HepG2 (cell line): ENCODE results near the gene DOK7. TPM values are rescaled to one million over a fixed set of nuclear protein-coding genes. Genes with fewer than 3 reads are reported as not detected.

Experiments
- DDIT3 ChIP-seq: sonication (generic); formaldehyde crosslinking; IDR thresholded peaks from 2 replicates; pipeline ENCODE4 v1.4.0; 2020; ENCODE audit warnings: mild to moderate bottlenecking, missing genetic modification reagents
- FOXO1 ChIP-seq: sonication (generic); formaldehyde crosslinking; IDR thresholded peaks from 2 replicates; pipeline ENCODE4 v1.4.0; 2020; ENCODE audit warnings: missing genetic modification reagents
- GMEB2 ChIP-seq: IDR thresholded peaks from 2 replicates; pipeline ENCODE4 v1.6.1; 2016; ENCODE audit warnings: missing biosample characterization, missing genetic modification reagents, low read depth
- GZF1 ChIP-seq: sonication (generic); formaldehyde crosslinking; IDR thresholded peaks from 2 replicates; pipeline ENCODE4 v1.5.1; 2020; ENCODE audit warnings: mild to moderate bottlenecking, missing genetic modification reagents
- LBX2 ChIP-seq: sonication (generic); formaldehyde crosslinking; IDR thresholded peaks from 2 replicates; pipeline ENCODE4 v1.5.0; 2020; ENCODE audit warnings: missing genetic modification reagents, mild to moderate bottlenecking, borderline replicate concordance
- MEIS1 ChIP-seq: sonication (generic); formaldehyde crosslinking; IDR thresholded peaks from 2 replicates; pipeline ENCODE4 v1.9.0; 2021; ENCODE audit warnings: mild to moderate bottlenecking, missing genetic modification reagents, moderate library complexity, borderline replicate concordance
- MIER2 ChIP-seq: IDR thresholded peaks from 2 replicates; pipeline ENCODE4 v1.6.1; 2016; ENCODE audit warnings: missing biosample characterization, missing genetic modification reagents
- NCOA5 ChIP-seq: sonication (generic); formaldehyde crosslinking; IDR thresholded peaks from 2 replicates; pipeline ENCODE4 v1.4.0; 2020; ENCODE audit warnings: missing genetic modification reagents
- PBX2 ChIP-seq: IDR thresholded peaks from 2 replicates; pipeline ENCODE4 v1.6.1; 2016; ENCODE audit warnings: control low read depth
- PRDM4 ChIP-seq: sonication (generic); formaldehyde crosslinking; IDR thresholded peaks from 2 replicates; pipeline ENCODE4 v1.9.0; 2021; ENCODE audit warnings: missing genetic modification reagents, borderline replicate concordance
- RBM22 ChIP-seq: fragments of 200-400 bp; formaldehyde crosslinking; optimal IDR thresholded peaks from 2 replicates; pipeline ENCODE3; 2017; ENCODE audit warnings: mild to moderate bottlenecking, low read length, moderate library complexity
- TARDBP ChIP-seq: sonication (generic); formaldehyde crosslinking; IDR thresholded peaks from 2 replicates; pipeline ENCODE4 v1.8.0; 2022; ENCODE audit warnings: mild to moderate bottlenecking, missing genetic modification reagents
- TIGD3 ChIP-seq: sonication (generic); formaldehyde crosslinking; IDR thresholded peaks from 2 replicates; pipeline ENCODE4 v1.5.1; 2020; ENCODE audit warnings: mild to moderate bottlenecking, missing genetic modification reagents, borderline replicate concordance
- TRIM24 ChIP-seq: sonication (generic); formaldehyde crosslinking; IDR thresholded peaks from 2 replicates; pipeline ENCODE4 v1.8.0; 2022; ENCODE audit warnings: mild to moderate bottlenecking, missing genetic modification reagents
- ZNF296 ChIP-seq: sonication (generic); formaldehyde crosslinking; conservative IDR thresholded peaks from 2 replicates; pipeline ENCODE4 v1.5.0; 2020; ENCODE audit warnings: mild to moderate bottlenecking, missing genetic modification reagents
- ZNF687 ChIP-seq: sonication (generic); formaldehyde crosslinking; IDR thresholded peaks from 2 replicates; pipeline ENCODE4 v1.5.1; 2020; ENCODE audit warnings: mild to moderate bottlenecking, missing genetic modification reagents, moderate library complexity
- polyA plus RNA-seq, 8 experiments: library from polyadenylated mRNA; depleted of rRNA in 3 of 8; stranded (reverse) in 7 of 8; unstranded in 1 of 8; fragments of >200 nt; fragmentation: Illumina TruSeq in 4 of 8; extraction: Trizol in 4 of 8; gene quantifications; 2 replicates each; pipeline versions ENCODE4 v1.2.1 to v1.2.3, GENCODE V29; 2011 to 2016; ENCODE audit warnings: low read depth in 4 of 8, missing spikeins in 1 of 8, mixed read lengths in 1 of 8; ENCODE audit not compliant: insufficient read depth in 1 of 8
- total RNA-seq, 5 experiments: library from RNA; depleted of rRNA; stranded (reverse); fragments of >200 nt; fragmentation: Illumina TruSeq; extraction: Trizol; gene quantifications; 2 replicates each; pipeline ENCODE4 v1.2.3, GENCODE V29; 2016; ENCODE audit warnings: low read depth in 1 of 5

DOK7 gene
- total and polyA plus RNA-seq, 2 of the 13 experiments (the other 11 are each of a cell fraction or from before 2014, with no cell fraction given), result 0.03 to 0.07 TPM

DNA sequence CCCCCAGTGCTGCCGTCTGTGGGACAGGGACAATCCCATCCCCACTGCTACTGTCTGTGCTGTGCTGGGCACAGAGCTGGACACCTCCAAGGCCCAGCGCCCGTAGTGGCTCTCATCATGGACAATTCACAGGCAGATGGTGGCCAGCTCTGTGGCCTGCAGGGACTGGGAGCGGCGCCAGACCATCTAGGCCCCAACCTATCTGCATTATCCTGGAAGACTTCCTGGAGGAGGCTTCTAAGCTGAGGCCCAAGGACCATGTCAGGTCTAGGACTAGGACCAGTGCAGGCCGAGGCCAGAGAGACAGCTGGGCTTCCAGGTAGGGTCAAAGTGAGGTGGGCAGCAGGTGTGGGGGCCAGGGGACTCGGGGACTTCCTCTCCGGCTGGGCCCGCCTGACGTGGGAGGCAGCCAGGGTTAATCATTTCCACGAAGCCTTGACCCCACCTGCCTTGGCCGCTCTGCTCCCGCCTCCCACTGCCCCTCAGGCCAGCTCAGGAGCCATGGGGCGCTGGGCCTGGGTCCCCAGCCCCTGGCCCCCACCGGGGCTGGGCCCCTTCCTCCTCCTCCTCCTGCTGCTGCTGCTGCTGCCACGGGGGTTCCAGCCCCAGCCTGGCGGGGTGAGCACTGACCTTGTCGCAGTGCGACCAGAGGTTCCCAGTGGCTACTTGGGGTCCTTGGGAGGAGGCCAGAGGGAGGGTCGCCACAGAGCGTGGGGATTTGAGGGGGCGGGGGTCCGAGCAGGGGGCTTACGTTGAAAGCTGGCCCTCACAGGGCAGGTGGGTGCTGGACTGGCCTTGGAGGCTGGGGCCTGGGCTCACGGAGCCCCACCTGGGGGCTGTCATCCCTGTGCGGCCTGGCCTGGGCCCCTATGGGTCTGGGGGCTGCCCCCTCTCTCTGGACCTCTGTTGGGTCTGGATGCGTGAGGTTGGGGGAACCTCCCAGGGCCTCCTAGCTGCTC, 21.3 kb upstream of the DOK7 start, which contains the start of gene HGFAC (continued):
- TF ChIP-seq TRIM24 (CRISPR knock-in tag) (no peak), GMEB2 (no peak), PRDM4 (no peak), LBX2 (CRISPR knock-in tag) (no peak), GZF1 (no peak), MEIS1 (CRISPR knock-in tag) (no peak), RBM22 (no peak), TARDBP (CRISPR knock-in tag) (no peak; the same call in 1 of the 2 replicates), FOXO1 (CRISPR knock-in tag) (peak; percentile 24; the same call in 1 of the 2 replicates), TIGD3 (CRISPR knock-in tag) (no peak), DDIT3 (CRISPR knock-in tag) (no peak), ZNF687 (CRISPR knock-in tag) (peak; percentile 89), MIER2 (CRISPR knock-in tag) (no peak), ZNF296 (CRISPR knock-in tag) (peak; percentile 20; the same call in 1 of the 2 replicates), NCOA5 (no peak), PBX2 (no peak)
